OCI-LY3 (cell line): Measurements from ENCODE around the gene MAP3K4.

Source experiments
- EZH2phosphoT487 ChIP-seq: fragments of 200-600 bp; shearing (Covaris generic); IDR thresholded peaks from 2 replicates; pipeline ENCODE4 v1.6.1; 2018; ENCODE audit warnings: antibody characterized with exemption, mixed run types, low read depth
- TF ChIP-seq, protein P1 (sequence below): fragments of 200-600, 300-600 bp; sonication (generic); IDR thresholded peaks from 2 replicates; pipeline ENCODE4 v1.5.1; 2014; ENCODE audit warnings: antibody characterized with exemption, low read length, low read depth

DNA sequence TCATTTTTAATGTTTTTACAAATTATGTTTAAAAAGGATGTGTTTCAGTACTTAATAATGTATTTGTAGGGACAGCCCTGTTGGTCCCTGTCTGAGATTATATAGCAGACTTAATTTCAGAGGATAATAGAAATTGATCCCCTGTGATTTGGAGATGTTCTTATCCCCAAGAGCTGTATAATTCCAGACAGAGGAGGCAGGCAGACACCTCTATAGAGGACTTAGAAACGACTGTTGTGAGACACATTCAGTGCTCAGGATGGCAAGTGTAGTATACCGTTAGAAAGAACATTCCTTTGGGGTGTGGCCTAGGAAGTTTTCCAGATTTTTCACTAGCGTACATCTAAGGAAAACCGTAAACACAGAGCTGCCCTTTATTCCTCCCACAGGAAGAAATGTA is 117.8 kb downstream of the MAP3K4 start:
- TF ChIP-seq, protein P1, sequence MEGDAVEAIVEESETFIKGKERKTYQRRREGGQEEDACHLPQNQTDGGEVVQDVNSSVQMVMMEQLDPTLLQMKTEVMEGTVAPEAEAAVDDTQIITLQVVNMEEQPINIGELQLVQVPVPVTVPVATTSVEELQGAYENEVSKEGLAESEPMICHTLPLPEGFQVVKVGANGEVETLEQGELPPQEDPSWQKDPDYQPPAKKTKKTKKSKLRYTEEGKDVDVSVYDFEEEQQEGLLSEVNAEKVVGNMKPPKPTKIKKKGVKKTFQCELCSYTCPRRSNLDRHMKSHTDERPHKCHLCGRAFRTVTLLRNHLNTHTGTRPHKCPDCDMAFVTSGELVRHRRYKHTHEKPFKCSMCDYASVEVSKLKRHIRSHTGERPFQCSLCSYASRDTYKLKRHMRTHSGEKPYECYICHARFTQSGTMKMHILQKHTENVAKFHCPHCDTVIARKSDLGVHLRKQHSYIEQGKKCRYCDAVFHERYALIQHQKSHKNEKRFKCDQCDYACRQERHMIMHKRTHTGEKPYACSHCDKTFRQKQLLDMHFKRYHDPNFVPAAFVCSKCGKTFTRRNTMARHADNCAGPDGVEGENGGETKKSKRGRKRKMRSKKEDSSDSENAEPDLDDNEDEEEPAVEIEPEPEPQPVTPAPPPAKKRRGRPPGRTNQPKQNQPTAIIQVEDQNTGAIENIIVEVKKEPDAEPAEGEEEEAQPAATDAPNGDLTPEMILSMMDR, result no peak
- TF ChIP-seq EZH2phosphoT487, result no peak
